Mesendoderm (in vitro differentiated cells): ENCODE measurements around the gene GRIK1.

Experiments
- DNase-seq: peaks from one replicate; pipeline ENCODE4 v3.0.0; 2013
- H2AK5ac ChIP-seq: 2 replicates; pipeline ENCODE4 v1.6.1; 2013; ENCODE audit warnings: low read length, inconsistent platforms
- H2BK120ac ChIP-seq: 2 replicates; pipeline ENCODE4 v1.6.1; 2013; ENCODE audit warnings: low read depth, mild to moderate bottlenecking, low read length, moderate library complexity, mixed read lengths
- H2BK15ac ChIP-seq: replicated peaks from 2 replicates; pipeline ENCODE4 v1.6.1; 2013; ENCODE audit warnings: low read depth, mild to moderate bottlenecking, moderate library complexity
- H2BK5ac ChIP-seq: 2 replicates; pipeline ENCODE4 v1.6.1; 2013; ENCODE audit warnings: low read length, inconsistent platforms
- H3K18ac ChIP-seq: 2 replicates; pipeline ENCODE4 v1.6.1; 2013; ENCODE audit warnings: mild to moderate bottlenecking, low read length, mixed read lengths
- H3K23ac ChIP-seq: one replicate; pipeline ENCODE4 v1.6.1; 2013; ENCODE audit warnings: low read length
- H3K27ac ChIP-seq: 2 replicates; pipeline ENCODE4 v1.5.1; 2013; ENCODE audit warnings: low read depth, mild to moderate bottlenecking, inconsistent platforms, low read length, moderate library complexity
- H3K27me3 ChIP-seq: 2 replicates; pipeline ENCODE4 v1.6.1; 2013; ENCODE audit warnings: low read length, control low read depth, mild to moderate bottlenecking, inconsistent platforms; ENCODE audit not compliant: insufficient read depth, poor library complexity
- H3K36me3 ChIP-seq: 2 replicates; pipeline ENCODE4 v1.6.1; 2013; ENCODE audit warnings: low read length, inconsistent platforms; ENCODE audit not compliant: control insufficient read depth, insufficient read depth
- H3K4ac ChIP-seq: one replicate; pipeline ENCODE4 v1.6.1; 2013; ENCODE audit warnings: low read depth, mild to moderate bottlenecking, low read length, moderate library complexity
- H3K4me1 ChIP-seq: 2 replicates; pipeline ENCODE4 v1.6.1; 2013; ENCODE audit warnings: low read depth, low read length, inconsistent platforms; ENCODE audit not compliant: control insufficient read depth
- H3K4me2 ChIP-seq: 2 replicates; pipeline ENCODE4 v1.6.1; 2013; ENCODE audit warnings: low read length
- H3K4me3 ChIP-seq: 2 replicates; pipeline ENCODE4 v1.5.1; 2013; ENCODE audit warnings: mild to moderate bottlenecking, low read length
- H3K56ac ChIP-seq: one replicate; pipeline ENCODE4 v1.6.1; 2013; ENCODE audit warnings: low read length
- H3K79me1 ChIP-seq: 2 replicates; pipeline ENCODE4 v1.6.1; 2013; ENCODE audit warnings: low read length, inconsistent platforms
- H3K79me2 ChIP-seq: 2 replicates; pipeline ENCODE4 v1.6.1; 2013; ENCODE audit warnings: mild to moderate bottlenecking, low read length; ENCODE audit not compliant: control insufficient read depth, insufficient read depth
- H3K9ac ChIP-seq: 2 replicates; pipeline ENCODE4 v1.6.1; 2013; ENCODE audit warnings: low read length, inconsistent platforms
- H4K5ac ChIP-seq: one replicate; pipeline ENCODE4 v1.6.1; 2013; ENCODE audit warnings: low read length
- H4K8ac ChIP-seq: one replicate; pipeline ENCODE4 v1.6.1; 2013; ENCODE audit warnings: low read depth, mild to moderate bottlenecking, control low read depth, low read length, moderate library complexity
- WGBS: extraction: QIAGEN DNeasy Blood & Tissue Kit; methylation state at CpG from one replicate; pipeline ENCODE4 v1.1.7; 2013; ENCODE audit warnings: low lambda C conversion rate, missing lambda C conversion rate; ENCODE audit not compliant: insufficient coverage; ENCODE audit errors: extremely low coverage; 5-methylcytosine and 5-hydroxymethylcytosine counted together

The GRIK1 gene

GRCh38 chr21:29793712-29794111 lies 146.1 kb downstream of the GRIK1 start:
- Histone ChIP-seq H3K4me1 (peaks cover 2% of the 10 kb centered on the region), H3K4me3 (no peak overlapping the region), H3K18ac (no peak overlapping the region), H3K27ac (no peak overlapping the region), H3K79me2 (no peaks in the 10 kb centered on the region), H3K23ac (no peak overlapping the region), H3K9ac (no peak overlapping the region), H3K27me3 (no peaks in the 10 kb centered on the region), H2BK5ac (no peak overlapping the region), H2BK15ac (no peak overlapping the region), H3K56ac (no peak overlapping the region), H2BK120ac (no peak overlapping the region), H4K8ac (no peak overlapping the region), H2AK5ac (no peak overlapping the region), H3K4ac (no peak overlapping the region), H3K36me3 (no peaks in the 10 kb centered on the region), H4K5ac (no peak overlapping the region), H3K79me1 (no peaks in the 10 kb centered on the region), H3K4me2 (no peak overlapping the region)
- no CpG with 5 or more reads among the region's 4 CpGs for WGBS
- DNase-seq, result no peak

- Histone ChIP-seq H3K27ac (no peak overlapping the region), H2BK5ac (no peak overlapping the region), H3K9ac (no peak overlapping the region), H3K4me1 (no peaks in the 10 kb centered on the region), H3K36me3 (no peaks in the 10 kb centered on the region), H3K79me1 (no peaks in the 10 kb centered on the region), H4K5ac (no peak overlapping the region), H3K23ac (no peak overlapping the region), H3K18ac (no peak overlapping the region), H4K8ac (no peak overlapping the region), H3K56ac (no peak overlapping the region), H2BK120ac (no peak overlapping the region), H3K27me3 (no peaks in the 10 kb centered on the region), H3K4me2 (no peak overlapping the region), H2BK15ac (no peak overlapping the region), H2AK5ac (no peak overlapping the region), H3K4ac (no peak overlapping the region), H3K79me2 (no peaks in the 10 kb centered on the region), H3K4me3 (no peak overlapping the region)
- whole genome bisulfite sequencing, result no CpG with 5 or more reads among the region's 3 CpGs
- no peak for DNase-seq
These were observed 150.4 kb downstream of the GRIK1 start for GRCh38 chr21:29789393-29789792.

DNA sequence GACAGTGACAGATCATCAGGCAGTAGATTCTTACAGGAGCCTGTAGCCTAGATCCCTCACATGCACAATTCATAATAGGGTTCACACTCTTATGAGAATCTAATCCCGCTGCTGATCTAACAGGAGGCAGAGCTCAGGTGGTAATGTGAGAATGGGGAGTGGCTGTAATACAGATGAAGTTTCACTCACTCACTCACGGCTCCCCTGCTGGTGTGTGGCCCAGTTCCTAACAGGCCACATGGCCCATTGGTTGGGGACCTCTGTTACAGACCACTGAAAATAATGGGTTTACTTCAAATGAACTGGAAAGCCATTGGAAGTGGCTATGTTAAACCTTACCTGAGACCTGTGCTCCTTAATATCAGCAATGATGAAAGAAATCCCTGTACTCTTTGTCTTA lies 151.0 kb downstream of the GRIK1 start:
- H3K79me2 ChIP-seq, result no peaks in the 10 kb centered on the region
- H3K27ac ChIP-seq, result no peak overlapping the region
- no peak overlapping the region for H2BK15ac ChIP-seq
- no peaks in the 10 kb centered on the region for H3K4me1 ChIP-seq
- no peak overlapping the region for H3K4me2 ChIP-seq
- H3K18ac ChIP-seq, result no peak overlapping the region
- no peak overlapping the region for H4K5ac ChIP-seq
- no peak overlapping the region for H3K9ac ChIP-seq
- H2BK120ac ChIP-seq, result no peak overlapping the region
- WGBS, result no CpG with 5 or more reads among the region's 2 CpGs
- H3K27me3 ChIP-seq, result no peaks in the 10 kb centered on the region
- H2BK5ac ChIP-seq, result no peak overlapping the region
- H3K23ac ChIP-seq, result no peak overlapping the region
- no peaks in the 10 kb centered on the region for H3K79me1 ChIP-seq
- no peak overlapping the region for H2AK5ac ChIP-seq
- no peak for DNase-seq
- H3K36me3 ChIP-seq, result no peaks in the 10 kb centered on the region
- no peak overlapping the region for H3K4ac ChIP-seq
- H4K8ac ChIP-seq, result no peak overlapping the region
- H3K4me3 ChIP-seq, result no peak overlapping the region
- H3K56ac ChIP-seq, result no peak overlapping the region

DNA sequence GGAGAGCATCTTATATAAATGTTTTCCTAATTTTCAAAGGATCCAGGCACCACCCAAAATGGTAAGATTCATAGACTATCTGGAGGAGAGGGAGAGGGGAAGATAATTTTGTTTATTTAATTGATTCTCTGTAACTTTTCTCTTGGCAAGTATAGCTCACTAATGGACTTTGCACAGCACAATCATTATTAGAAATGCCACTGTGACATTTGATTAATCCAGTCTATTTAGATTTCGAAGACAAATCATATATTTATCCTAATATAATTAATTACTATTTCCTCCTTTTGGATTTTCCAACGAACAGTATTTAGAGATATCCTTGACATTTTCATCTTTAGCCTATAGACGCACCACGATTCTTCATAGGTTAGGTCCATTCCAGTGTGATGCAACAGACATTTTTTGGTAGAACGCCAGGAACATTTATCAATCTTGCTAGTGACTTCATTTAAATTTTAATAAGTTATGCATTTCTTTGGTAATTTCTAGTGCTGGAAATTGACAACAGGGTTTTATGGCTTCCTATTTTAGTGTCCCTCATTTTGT lies 152.4 kb downstream of the GRIK1 start:
- H2AK5ac ChIP-seq, result no peak overlapping the region
- H2BK120ac ChIP-seq, result no peak overlapping the region
- no peak overlapping the region for H3K23ac ChIP-seq
- no peaks in the 10 kb centered on the region for H3K36me3 ChIP-seq
- H3K4me2 ChIP-seq, result no peak overlapping the region
- no peak overlapping the region for H2BK5ac ChIP-seq
- H3K4me3 ChIP-seq, result no peak overlapping the region
- no peak overlapping the region for H3K56ac ChIP-seq
- no peak for DNase-seq
- H3K4me1 ChIP-seq, result no peaks in the 10 kb centered on the region
- H3K4ac ChIP-seq, result no peak overlapping the region
- no peak overlapping the region for H3K9ac ChIP-seq
- no peak overlapping the region for H3K18ac ChIP-seq
- WGBS, result 100% methylated on average over 2 of the region's 5 CpGs
- H3K79me1 ChIP-seq, result no peaks in the 10 kb centered on the region
- H3K27me3 ChIP-seq, result no peaks in the 10 kb centered on the region
- no peak overlapping the region for H2BK15ac ChIP-seq
- H4K8ac ChIP-seq, result no peak overlapping the region
- H3K79me2 ChIP-seq, result no peaks in the 10 kb centered on the region
- H3K27ac ChIP-seq, result no peak overlapping the region
- no peak overlapping the region for H4K5ac ChIP-seq

DNA sequence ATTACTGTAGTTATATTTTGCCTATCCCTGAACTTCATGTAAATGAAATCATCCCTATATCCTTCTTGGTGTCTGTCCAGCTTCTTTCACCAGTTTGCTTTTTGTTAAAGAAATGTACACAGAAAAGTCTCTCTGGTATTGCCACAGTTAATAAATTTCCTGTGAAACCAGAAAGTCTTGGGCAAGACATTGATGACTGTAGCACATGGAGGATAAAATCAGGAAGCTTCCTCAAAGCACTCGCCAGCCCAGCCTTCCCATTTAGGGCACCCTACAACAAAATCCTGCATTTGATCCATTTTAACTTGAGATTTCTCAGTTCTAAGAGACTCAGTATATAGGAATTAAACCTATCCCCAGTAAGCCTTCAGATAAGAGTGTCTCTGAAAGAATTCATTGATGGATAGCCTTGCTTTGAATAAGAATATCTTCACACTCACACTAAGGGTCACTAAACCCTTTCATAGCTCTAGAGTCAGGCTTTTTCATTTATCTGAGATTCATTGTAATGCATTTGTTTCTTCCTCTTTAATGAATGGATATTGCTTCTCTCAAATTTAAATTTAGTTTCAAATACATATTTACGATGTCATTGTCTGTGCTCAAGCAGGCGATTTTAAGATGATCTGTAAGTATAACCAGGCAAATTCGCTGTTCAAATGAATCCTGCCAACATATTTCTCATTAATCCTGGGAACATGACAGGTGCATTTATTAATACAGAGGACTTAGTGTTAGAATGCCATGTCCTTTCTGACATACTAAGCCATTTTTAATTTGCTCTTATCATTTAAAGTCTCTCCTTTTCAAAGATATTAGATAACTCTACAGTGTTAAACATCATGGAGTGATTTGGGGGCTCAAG lies 153.1 kb downstream of the GRIK1 start:
- Histone ChIP-seq H3K23ac (no peak overlapping the region), H3K27me3 (no peaks in the 10 kb centered on the region), H3K36me3 (no peaks in the 10 kb centered on the region), H3K56ac (no peak overlapping the region), H2BK15ac (no peak overlapping the region), H4K5ac (no peak overlapping the region), H3K27ac (no peak overlapping the region), H3K9ac (no peak overlapping the region), H3K4me1 (no peaks in the 10 kb centered on the region), H3K18ac (no peak overlapping the region), H3K4ac (no peak overlapping the region), H2BK120ac (no peak overlapping the region), H3K79me1 (no peaks in the 10 kb centered on the region), H4K8ac (no peak overlapping the region), H3K4me2 (no peak overlapping the region), H2BK5ac (no peak overlapping the region), H3K79me2 (no peaks in the 10 kb centered on the region), H3K4me3 (no peak overlapping the region), H2AK5ac (no peak overlapping the region)
- DNase-seq, result no peak
- WGBS, result no CpG with 5 or more reads among the region's 4 CpGs
